Uterus (tissue), 2 donors: Measurements from ENCODE around the gene TMPRSS3.

Experiments used
- CTCF ChIP-seq, 4 experiments: fragments of 200-600 bp in 2 of 4; fragments of 450-650 bp in 2 of 4; sonication (generic) in 2 of 4; IDR thresholded peaks; one replicate each; pipeline ENCODE4 v1.5.1; 2016 to 2019; ENCODE audit warnings: antibody characterized with exemption in 4 of 4, mild to moderate bottlenecking in 2 of 4, moderate library complexity in 1 of 4
- POLR2A ChIP-seq, 2 donors: fragments of 450-650 bp; IDR thresholded peaks; one replicate each; pipeline ENCODE4 v1.6.1; 2016; ENCODE audit warnings: antibody characterized with exemption in 2 of 2, mild to moderate bottlenecking in 1 of 2, moderate library complexity in 1 of 2

DNA sequence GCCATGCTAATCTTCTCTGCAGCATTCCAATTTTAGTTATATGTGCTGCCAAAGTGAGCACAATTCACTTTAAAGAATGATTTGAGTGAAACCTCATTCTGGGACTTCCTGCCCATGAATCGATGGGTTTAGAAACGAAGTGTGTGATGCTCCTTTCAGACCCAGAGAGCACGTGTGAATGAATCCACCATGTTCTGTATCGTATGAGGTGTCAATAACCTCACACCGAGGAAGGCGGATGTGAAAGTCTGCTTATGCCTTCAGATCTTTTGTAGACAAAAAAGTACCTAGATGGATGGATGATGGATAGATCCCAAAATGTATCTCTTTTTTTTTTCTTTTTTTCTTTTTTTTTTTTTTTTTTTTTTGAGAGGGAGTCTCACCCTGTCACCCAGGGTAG, 21.7 kb upstream of the TMPRSS3 start:
- TF ChIP-seq CTCF (IDR thresholded peaks at IDR 0.05) (no peak), POLR2A (IDR thresholded peaks at IDR 0.05) (no peak)
